ENCODE data around the gene LCTL. TPM values are rescaled to one million over a fixed set of nuclear protein-coding genes. Genes with fewer than 3 reads are reported as not detected.

Gene LCTL
- total RNA-seq (2014; rRNA removed; shearing (Covaris generic)): 0.06 and 0.10 TPM in 2 replicates

- DNase-seq (ENCODE audit: low spot score): no peak
These were observed at the start of gene LCTL for GRCh38 chr15:66565741-66566144. TSS of gene LCTL (minus strand) at chr15:66565998. CDS start at chr15:66565365, 633 bp downstream.

- no peak for DNase-seq (ENCODE audit: low spot score)
These were observed 49.4 kb upstream of the LCTL start for GRCh38 chr15:66614951-66615760.

GRCh38 chr15:66614456-66614855 is 48.7 kb upstream of the LCTL start:
- no peak for DNase-seq (ENCODE audit: low spot score)

- no peak for DNase-seq (ENCODE audit: low spot score)
These were observed 47.9 kb upstream of the LCTL start for GRCh38 chr15:66613743-66614142.

GRCh38 chr15:66611257-66612053 is 45.7 kb upstream of the LCTL start:
- no peak for DNase-seq (ENCODE audit: low spot score)

GRCh38 chr15:66609876-66610275 is 44.1 kb upstream of the LCTL start:
- DNase-seq (ENCODE audit: low spot score): no peak

GRCh38 chr15:66608881-66609280 is 43.1 kb upstream of the LCTL start:
- DNase-seq (ENCODE audit: low spot score): no peak

GRCh38 chr15:66608159-66608558 is 42.4 kb upstream of the LCTL start:
- no peak for DNase-seq (ENCODE audit: low spot score)

- peak; percentile 37 for DNase-seq (ENCODE audit: low spot score)
These were observed 37.7 kb upstream of the LCTL start for GRCh38 chr15:66603301-66604179.

GRCh38 chr15:66601521-66601920 is 35.7 kb upstream of the LCTL start:
- DNase-seq (ENCODE audit: low spot score): no peak

GRCh38 chr15:66600240-66600627 is 34.4 kb upstream of the LCTL start:
- no peak for DNase-seq (ENCODE audit: low spot score)

- no peak for DNase-seq (ENCODE audit: low spot score)
These were observed 33.9 kb upstream of the LCTL start for GRCh38 chr15:66599536-66600239.

- no peak for DNase-seq (ENCODE audit: low spot score)
These were observed 32.5 kb upstream of the LCTL start for GRCh38 chr15:66598095-66598815.

GRCh38 chr15:66595931-66596545 is 30.2 kb upstream of the LCTL start:
- DNase-seq (ENCODE audit: low spot score): no peak

- no peak for DNase-seq (ENCODE audit: low spot score)
These were observed 29.5 kb upstream of the LCTL start for GRCh38 chr15:66595332-66595731.

GRCh38 chr15:66594836-66595235 is 29.0 kb upstream of the LCTL start:
- DNase-seq (ENCODE audit: low spot score): no peak

GRCh38 chr15:66594344-66594743 is 28.5 kb upstream of the LCTL start:
- no peak for DNase-seq (ENCODE audit: low spot score)

- no peak for DNase-seq (ENCODE audit: low spot score)
These were observed 27.5 kb upstream of the LCTL start for GRCh38 chr15:66593219-66593780.

- DNase-seq (ENCODE audit: low spot score): no peak
These were observed 26.9 kb upstream of the LCTL start for GRCh38 chr15:66592505-66593218.
